GM18508 (cell line): ENCODE measurements around the gene GASK1A.

Source experiments
- ATAC-seq: cut with Tn5 transposase; IDR thresholded peaks from one replicate; pipeline ENCODE4 v1.9.1; 2021; ENCODE audit warnings: moderate number of reproducible peaks; ENCODE audit not compliant: insufficient read depth, unreplicated experiment

GASK1A gene

GRCh38 chr3:42982645-42983412 is 3.7 kb downstream of the GASK1A start:
- no peak for ATAC-seq

GRCh38 chr3:42983927-42984326 is 4.8 kb downstream of the GASK1A start:
- ATAC-seq = no peak

- ATAC-seq = no peak
Observed at GRCh38 chr3:42984701-42985100, 5.6 kb downstream of the GASK1A start.

GRCh38 chr3:42988097-42988496 is 9.0 kb downstream of the GASK1A start:
- ATAC-seq = no peak

GRCh38 chr3:42988566-42988965 is 9.5 kb downstream of the GASK1A start:
- no peak for ATAC-seq

- no peak for ATAC-seq
Observed at GRCh38 chr3:42991341-42992315, 12.5 kb downstream of the GASK1A start.

GRCh38 chr3:42994595-42994994 is 15.5 kb downstream of the GASK1A start:
- no peak for ATAC-seq

GRCh38 chr3:42996021-42996420 is 16.9 kb downstream of the GASK1A start:
- ATAC-seq = no peak

GRCh38 chr3:42996633-42997075 is 17.5 kb downstream of the GASK1A start:
- ATAC-seq = no peak

- no peak for ATAC-seq
Observed at GRCh38 chr3:42999212-42999611, 20.1 kb downstream of the GASK1A start.

GRCh38 chr3:42999632-43000031 is 20.5 kb downstream of the GASK1A start:
- no peak for ATAC-seq

- no peak for ATAC-seq
Observed at GRCh38 chr3:43000387-43000786, 21.3 kb downstream of the GASK1A start.

GRCh38 chr3:43001094-43001553 is 22.0 kb downstream of the GASK1A start:
- no peak for ATAC-seq

GRCh38 chr3:43001556-43002121 is 22.5 kb downstream of the GASK1A start:
- ATAC-seq = no peak

GRCh38 chr3:43004282-43004681 is 25.2 kb downstream of the GASK1A start:
- no peak for ATAC-seq

- ATAC-seq = no peak
Observed at GRCh38 chr3:43005253-43005652, 26.1 kb downstream of the GASK1A start.

- no peak for ATAC-seq
Observed at GRCh38 chr3:43005981-43006380, 26.9 kb downstream of the GASK1A start.

GRCh38 chr3:43006825-43007224 is 27.7 kb downstream of the GASK1A start:
- ATAC-seq = no peak

- ATAC-seq = no peak
Observed at GRCh38 chr3:43009547-43009946, 30.4 kb downstream of the GASK1A start.

GRCh38 chr3:43010638-43011037 is 31.5 kb downstream of the GASK1A start:
- ATAC-seq = no peak

- no peak for ATAC-seq
Observed at GRCh38 chr3:43011638-43012037, 32.5 kb downstream of the GASK1A start.
